GM18502 (cell line): ENCODE data around the gene BLTP1.
A peak's percentile ranks its signal among the peaks of the same experiment; 100 is the strongest.
"Not testable (repeated sequence)": the region's sequence is repeated elsewhere in the genome, so short reads cannot be mapped to it uniquely, and the experiment has no call there.

ENCODE experiments used
- ATAC-seq: cut with Tn5 transposase; IDR thresholded peaks from one replicate; pipeline ENCODE4 v1.9.1; 2021; ENCODE audit warnings: mild to moderate bottlenecking; ENCODE audit not compliant: unreplicated experiment, poor library complexity

The BLTP1 gene, protein sequence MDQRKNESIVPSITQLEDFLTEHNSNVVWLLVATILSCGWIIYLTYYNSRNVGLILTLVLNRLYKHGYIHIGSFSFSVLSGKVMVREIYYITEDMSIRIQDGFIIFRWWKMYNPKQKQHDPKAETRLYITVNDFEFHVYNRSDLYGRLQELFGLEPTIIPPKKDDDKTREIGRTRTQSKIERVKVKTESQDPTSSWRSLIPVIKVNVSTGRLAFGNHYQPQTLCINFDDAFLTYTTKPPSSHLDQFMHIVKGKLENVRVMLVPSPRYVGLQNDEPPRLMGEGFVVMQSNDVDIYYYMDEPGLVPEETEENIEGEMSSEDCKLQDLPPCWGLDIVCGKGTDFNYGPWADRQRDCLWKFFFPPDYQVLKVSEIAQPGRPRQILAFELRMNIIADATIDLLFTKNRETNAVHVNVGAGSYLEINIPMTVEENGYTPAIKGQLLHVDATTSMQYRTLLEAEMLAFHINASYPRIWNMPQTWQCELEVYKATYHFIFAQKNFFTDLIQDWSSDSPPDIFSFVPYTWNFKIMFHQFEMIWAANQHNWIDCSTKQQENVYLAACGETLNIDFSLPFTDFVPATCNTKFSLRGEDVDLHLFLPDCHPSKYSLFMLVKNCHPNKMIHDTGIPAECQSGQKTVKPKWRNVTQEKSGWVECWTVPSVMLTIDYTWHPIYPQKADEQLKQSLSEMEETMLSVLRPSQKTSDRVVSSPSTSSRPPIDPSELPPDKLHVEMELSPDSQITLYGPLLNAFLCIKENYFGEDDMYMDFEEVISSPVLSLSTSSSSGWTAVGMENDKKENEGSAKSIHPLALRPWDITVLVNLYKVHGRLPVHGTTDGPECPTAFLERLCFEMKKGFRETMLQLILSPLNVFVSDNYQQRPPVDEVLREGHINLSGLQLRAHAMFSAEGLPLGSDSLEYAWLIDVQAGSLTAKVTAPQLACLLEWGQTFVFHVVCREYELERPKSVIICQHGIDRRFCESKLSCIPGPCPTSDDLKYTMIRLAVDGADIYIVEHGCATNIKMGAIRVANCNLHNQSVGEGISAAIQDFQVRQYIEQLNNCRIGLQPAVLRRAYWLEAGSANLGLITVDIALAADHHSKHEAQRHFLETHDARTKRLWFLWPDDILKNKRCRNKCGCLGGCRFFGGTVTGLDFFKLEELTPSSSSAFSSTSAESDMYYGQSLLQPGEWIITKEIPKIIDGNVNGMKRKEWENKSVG (N-terminal part only)

DNA sequence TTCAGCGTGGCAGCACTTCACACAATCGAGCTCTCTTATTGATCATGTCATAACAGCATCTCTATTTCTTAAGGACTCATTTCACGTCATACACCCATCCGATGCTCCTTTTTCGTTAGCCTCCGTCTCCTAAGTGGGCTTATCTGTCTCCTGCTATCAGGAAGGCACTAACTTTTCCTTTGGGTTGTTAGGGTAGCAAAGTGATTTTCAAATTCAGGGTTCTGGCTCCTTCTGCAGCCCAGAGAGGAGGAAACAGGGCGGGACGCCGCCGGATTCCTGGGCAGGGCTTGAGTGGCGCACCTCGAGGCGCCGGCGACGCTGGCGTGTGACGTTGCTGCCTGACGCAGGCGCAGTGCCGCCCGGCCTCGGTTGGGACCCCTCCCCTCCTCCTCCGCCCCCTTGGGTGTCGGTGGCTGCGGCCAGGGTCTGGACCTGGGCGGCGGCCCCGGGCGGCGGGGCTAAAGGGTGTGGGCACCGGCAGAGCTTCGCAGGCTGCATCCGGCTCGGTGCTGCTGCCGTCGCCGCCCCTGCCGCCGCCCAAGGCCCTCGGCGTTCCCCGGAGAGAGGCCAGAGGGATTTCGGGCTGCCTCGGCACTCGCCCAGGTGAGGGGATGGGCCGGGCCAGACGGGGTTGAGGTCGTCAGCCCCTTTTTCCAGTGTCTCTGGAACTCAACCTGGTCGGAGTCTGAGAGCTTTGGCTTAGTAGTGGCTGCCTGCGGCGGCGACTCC, at the start of gene BLTP1:
Gene BLTP1, plus strand, starts transcription at position 350 of the 729 bp plus-strand sequence. CDS start 18,317 bp downstream, outside the sequence.
- ATAC-seq, result peak; percentile 96

DNA sequence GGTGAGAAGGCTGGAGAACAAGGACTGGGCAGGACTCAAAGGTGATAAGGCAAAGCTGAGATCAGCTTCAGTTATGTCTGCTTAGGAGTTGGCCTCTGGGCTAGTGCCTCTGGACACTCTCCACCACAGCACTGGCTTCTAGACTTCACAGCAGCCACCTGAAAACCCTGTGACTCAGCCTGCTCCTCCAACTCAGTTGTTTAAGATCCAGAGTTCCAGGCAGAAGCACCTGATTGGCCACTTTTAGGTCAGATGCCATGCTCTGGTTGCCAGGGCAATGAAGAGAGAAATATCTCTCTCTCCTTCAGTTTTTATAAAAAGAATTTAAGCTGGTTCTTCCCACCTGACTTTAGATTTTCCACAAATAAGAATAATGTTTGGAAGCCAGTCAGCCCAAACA, 47.9 kb upstream of the BLTP1 start:
- ATAC-seq, result no peak

DNA sequence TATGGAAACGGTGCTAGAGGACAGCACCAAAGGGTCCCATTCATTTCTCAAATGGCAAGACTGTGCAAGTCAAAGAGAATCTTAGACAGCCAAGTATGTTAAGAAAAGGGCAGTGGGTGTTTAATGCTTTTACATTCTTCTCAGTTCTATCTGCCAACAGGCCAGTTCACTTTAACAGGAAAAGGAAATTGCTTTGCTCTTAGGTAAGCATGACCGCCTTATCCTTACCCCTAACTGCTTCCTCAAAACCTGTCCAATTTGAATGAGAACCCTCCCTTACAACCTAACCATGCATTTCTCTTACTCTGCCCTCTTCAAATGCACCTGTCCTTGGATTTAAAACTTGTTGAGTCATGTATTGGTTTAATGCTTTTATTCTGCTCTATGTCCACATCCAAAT, 44.5 kb upstream of the BLTP1 start:
- no peak for ATAC-seq

DNA sequence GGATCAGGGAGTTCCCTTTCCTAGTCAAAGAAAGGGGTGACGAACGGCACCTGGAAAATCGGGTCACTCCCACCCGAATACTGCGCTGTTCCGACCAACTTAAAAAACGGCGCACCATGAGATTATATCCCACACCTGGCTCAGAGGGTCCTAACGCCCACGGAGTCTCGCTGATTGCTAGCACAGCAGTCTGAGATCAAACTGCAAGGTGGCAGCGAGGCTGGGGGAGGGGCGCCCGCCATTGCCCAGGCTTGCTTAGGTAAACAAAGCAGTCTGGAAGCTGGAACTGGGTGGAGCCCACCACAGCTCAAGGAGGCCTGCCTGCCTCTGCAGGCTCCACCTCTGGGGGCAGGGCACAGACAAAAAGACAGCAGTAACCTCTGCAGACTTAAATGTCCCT, 41.8 kb upstream of the BLTP1 start:
- not testable (repeated sequence) for ATAC-seq

DNA sequence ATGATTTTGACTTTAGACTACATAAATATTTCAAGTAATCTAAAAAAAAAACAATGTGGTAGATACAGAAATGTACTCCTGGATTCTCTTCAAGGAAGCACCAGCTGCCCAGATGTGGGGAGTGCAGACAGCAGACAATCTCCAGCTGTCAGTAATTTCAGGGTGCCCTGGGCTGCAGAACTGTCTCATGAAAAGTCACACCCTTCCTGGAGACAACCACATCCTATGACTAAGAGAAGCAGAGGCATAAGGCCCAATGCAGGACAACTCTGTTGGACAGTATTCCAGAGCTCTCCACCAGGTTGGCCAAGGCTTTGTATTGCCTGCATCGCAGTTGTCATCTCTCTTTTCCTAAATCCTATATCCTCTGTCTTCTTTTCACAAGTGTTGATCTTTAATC, 34.4 kb upstream of the BLTP1 start:
- no peak for ATAC-seq

DNA sequence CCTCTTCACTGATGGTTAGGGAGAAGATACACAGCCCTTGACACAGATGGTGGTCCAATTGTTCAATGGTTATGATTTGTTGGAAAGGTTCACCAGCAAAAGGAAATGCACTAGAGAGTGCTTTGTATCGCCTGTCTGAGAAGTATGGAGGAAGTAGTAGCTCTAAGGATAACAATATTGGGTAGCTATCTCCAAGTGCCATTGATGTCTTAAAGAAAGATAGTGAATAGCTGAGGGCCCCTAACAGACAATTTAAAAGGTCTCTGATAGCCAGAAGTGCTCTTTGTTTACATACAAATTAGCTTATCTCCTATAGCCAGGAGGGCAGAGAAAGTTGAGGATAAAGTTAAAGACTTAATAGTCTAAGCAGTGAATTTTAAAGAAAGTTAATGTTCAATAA, 33.9 kb upstream of the BLTP1 start:
- no peak for ATAC-seq

DNA sequence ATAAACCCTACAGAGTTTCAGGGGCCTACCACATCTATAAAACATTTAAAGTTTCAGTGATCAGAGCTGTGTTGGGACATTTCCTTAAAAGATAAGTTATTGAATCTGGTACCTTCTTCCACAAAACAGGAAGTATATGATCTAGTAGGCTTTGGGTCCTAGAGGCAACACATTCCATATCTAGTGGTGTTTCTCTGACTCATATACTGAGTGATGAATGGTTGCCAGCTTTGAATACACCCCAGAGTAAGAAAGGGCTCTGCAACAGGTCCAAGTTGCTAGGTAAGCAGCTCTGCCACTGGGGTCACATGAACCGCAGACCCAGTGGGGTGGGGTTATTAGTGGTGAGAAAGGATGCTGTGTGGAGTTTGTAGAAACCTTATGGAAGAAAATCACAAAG, 32.4 kb upstream of the BLTP1 start:
- ATAC-seq, result no peak

DNA sequence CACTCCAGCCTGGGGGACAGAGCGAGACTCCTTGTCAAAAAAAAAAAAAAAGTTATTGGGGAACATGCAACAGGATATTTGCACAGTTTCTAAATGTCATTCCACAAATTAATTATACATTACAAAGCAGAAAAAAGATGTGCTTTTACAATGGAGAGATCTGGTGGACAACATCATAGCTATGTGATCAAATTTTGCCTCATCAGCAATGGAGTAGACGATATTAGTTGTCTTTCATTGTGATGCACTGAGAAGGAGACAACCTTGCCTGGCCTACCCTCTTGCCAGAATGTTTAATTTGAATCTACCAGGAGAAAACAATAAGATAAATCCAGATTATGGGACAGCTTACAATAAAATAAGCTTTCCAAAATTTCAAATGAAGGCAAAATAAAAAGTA, 30.5 kb upstream of the BLTP1 start:
- ATAC-seq, result no peak

DNA sequence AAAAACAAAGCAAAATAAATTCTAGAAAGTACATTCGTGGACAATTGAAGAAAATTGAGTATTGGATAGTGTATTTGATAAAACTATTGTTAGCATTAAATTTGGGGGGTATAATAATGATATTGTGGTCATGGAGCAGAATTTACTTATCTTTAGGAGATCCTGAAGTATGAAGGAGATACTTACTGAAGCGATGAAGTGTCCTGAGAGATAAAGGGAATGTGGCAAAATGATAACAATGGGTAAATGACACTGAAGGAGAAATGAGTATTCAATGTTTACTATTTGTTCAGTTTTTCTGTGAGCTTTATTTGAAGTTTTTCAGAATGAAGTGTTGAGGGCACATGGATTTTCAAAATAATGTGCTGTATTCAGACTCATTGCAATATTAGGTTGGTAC, 30.0 kb upstream of the BLTP1 start:
- ATAC-seq, result no peak

DNA sequence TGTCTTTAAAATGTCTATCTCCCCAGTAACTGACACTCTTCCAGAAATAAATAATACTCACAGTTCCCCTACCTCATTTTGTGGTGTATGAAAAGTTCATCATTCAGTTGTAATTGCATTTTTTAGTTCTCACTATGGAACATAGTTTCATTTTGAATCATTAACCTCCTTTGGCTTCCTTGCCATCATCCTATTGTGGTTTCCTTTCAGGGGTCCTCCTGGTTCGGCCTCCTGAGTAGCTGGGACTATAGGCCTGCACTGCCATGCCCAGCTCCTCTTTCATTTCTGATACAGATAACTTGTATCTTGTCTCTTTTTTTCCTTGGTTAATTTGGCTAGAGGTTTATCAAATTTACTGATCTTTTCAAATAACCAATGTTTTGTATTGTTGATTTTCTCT, 23.1 kb upstream of the BLTP1 start:
- ATAC-seq, result no peak

DNA sequence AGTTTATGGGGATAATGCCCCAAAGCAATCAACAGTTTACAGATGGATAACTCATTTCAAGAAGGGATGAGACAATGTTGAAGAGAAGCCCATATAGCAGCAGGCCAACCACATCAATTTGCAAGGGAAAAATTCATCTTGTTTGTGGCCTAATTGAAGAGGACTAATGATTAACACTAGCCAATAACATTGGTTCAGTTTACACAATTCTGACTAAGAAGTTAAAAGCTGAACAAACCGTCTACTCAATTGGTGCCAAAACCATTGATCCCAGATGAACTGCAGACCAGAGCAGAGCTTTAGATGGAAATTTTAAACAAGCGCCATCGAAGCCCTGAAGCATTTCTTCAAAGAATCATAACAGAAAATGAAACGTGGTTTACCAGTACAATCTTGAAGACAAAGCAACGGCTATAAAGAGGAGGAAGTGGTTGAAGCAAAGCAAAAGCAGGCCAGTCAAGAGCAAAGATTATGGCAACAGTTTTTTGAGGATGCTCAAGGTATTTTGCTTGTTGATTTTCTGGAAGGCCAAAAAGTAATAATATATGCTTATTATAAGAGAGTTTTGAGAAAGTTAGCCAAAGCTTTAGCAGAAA, 20.5 kb upstream of the BLTP1 start:
- ATAC-seq, result no peak

DNA sequence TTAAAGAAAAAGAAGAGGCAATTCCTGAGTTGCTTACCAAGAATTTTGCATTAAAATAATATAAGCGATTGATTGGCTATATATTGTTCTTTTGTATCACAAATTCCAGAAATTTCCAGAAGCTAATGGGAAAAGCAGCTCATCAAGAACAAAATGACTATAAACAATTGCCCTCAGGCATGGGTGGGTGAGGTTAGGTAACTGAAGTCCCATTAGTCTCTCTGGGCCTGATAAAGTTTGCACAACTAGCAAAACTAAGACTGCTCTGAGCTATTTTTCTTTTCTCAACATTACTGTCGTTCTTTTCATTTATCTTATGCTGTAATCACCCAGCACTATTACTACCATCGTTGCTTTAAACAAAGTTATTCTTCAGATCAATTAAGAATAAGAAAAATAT, 19.2 kb upstream of the BLTP1 start:
- ATAC-seq, result no peak

DNA sequence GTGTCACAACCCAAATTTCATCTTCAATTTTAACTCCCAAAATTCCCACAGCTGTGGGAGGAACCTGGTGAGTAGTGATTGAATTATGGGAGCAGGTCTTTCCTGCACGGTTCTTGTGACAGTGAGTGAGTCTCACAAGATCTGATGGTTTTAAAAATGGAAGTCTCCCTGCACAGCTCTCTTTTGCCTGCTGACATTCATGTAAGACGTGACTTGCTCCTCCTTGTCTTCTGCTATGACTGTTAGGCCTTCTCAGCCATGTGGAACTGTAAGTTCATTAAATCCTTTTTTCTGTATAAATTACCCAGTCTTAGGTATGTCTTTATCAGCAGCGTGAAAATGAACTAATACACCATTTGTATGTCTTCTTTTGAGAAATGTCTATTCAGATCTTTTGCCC, 13.0 kb upstream of the BLTP1 start:
- ATAC-seq, result no peak

DNA sequence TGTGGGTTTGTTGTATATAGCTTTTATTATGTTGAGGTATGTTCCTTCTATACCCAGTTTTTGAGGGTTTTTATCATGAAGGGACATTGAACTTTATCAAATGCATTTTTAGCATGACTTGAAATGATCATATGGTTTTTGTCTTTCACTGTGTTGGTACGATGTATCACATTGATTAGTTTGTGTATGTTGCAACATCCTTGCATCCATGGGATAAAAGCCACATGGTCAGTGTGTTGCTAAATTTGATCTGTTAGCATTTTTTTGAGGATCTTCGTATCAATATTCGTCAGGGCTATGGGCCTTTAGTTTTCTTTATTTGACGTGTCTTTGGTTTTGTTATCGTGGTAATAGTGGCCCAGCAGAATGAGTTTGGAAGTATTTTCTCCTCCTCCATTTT, 11.3 kb upstream of the BLTP1 start:
- no peak for ATAC-seq

DNA sequence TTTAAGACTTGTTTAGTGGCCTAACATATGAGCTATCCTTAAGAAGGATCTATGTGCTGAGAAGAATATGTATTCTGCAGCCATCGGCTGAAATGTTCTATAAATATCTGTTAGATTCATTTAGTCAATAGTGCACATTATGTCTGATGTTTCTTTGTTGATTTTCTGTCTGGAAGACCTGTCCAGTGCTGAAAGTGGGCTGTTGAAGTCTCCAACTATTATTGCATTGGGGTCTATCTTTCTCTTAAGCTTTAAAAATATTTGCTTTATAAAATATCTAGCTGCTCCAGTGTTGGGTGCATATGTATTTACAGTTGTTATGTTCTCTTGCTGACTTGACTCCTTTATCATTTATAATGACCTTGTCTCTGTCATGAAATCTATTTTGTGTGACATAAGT, 9.4 kb upstream of the BLTP1 start:
- no peak for ATAC-seq

DNA sequence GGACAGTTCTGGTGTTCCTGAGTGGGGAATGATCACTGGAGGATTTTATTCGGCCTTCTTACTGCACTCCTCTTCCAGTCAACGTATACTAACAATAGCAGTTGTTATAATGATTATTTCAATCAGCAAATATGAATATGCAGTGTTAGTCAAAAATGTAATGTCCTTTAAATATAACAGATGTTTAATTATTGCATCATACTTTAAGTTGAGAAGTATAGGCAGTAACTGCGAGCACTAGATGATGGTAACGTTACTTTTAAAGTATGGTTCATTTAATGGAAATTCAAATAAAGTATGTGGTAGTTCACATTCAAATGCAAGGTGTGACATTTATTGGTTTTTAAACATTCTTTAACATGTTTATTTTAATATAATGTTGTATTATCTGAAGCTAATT, 5.5 kb upstream of the BLTP1 start:
- ATAC-seq, result no peak

DNA sequence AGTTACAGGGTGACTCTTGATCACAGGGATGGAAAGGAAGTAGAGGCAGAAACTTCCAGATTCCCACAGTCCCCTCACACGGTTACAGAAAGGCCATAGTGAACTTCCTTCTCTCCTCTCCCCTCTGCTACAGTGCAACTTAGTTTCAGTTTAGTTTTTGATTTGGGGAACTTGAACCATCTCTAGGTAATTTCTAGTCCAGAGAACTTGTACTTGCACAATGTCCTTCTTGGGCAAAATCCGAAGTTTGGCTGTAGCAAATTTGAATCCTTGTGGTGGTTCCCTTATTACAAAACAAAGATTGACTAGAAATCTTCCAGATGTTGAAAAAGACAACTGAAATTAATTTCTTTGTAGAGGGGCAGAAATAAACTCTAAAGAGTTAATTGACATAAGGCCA, 1.2 kb upstream of the BLTP1 start:
- ATAC-seq, result no peak

DNA sequence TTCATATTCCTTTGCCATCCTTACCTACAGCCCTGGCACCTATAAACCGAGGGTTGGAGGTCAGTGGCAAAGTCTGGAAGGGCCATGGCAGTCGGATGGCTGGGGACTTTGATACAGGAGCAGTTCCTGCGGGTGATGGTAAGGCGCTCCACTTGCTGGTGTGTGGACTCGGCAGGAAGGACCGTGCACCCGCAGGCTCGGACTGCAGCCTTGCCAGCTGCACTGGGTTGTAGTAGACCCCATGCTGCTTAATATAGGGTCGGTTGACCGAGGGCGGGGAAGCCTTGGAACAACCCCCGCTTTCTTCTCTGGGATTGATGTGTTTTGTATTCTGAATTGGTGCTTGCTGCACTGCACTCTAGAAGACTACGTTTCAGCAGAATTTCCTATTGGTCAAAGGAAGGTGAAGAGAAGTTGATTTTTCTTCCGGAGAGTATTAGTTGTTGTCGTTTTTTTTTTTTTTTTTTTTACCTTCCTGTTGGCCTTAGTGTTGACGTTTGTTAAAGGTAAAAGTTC, 638 bp downstream of the BLTP1 start:
- ATAC-seq, result peak; percentile 40

DNA sequence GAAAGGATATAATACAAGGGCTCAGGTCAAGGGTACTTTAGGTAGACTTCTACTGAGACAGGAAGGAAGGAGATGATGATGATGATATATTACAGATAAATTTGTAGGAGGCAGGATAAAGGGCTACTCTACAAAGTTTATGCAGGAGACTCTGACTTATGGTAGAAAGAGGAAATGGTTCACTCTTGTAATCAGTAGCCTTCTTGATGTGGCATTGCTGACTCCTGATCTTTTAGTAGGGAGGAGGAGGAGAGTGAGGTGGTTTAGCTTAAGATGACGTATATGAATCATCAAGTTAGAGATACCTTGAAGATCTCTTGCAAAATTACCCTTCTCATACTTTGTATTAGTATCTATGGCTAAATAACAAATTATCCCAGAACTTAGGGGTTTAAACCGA, 4.7 kb downstream of the BLTP1 start:
- ATAC-seq, result no peak

DNA sequence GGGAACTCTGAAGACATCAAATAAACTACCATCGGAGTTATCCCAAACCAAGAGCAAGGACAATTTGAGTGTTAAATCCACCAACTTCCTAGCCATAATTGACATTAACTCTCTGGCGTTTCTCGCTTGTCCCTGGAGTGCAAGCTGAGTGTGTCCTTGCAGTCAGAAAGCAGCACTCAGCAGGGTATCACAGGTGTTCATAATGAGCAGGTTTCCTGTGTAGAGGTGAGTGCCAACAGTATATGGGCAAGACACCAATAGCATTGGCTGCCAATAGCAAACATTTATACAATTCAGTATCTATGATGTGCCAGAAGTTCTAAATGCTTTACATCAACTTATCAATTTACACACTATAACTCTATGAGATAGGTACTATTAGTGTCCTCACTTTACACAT, 11.2 kb downstream of the BLTP1 start:
- no peak for ATAC-seq
